Endometrial microvascular endothelial cells (primary cell): ENCODE data around the gene ARHGEF19. TPM values are rescaled to one million over a fixed set of nuclear protein-coding genes. Genes with fewer than 3 reads are reported as not detected.
"Not testable (repeated sequence)": the region's sequence is repeated elsewhere in the genome, so short reads cannot be mapped to it uniquely, and the experiment has no call there.

Source experiments
- in situ Hi-C: cut with HindIII; loops from 2 replicates; pipeline ENCODE4 v1.10.0; 2017; ENCODE audit warnings: low sequenced_read_pairs, low pct_unique_long_range_greater_than_20kb; ENCODE audit errors: inconsistent ontology term
- total RNA-seq: library from RNA; depleted of rRNA; stranded (reverse); fragments of >200 nt; gene quantifications from one replicate; pipeline ENCODE4 v1.2.3, GENCODE V29; 2015; ENCODE audit errors: inconsistent ontology term

Gene ARHGEF19
- total RNA-seq, 1 donor from 2014 or later, result 3.1 TPM

DNA sequence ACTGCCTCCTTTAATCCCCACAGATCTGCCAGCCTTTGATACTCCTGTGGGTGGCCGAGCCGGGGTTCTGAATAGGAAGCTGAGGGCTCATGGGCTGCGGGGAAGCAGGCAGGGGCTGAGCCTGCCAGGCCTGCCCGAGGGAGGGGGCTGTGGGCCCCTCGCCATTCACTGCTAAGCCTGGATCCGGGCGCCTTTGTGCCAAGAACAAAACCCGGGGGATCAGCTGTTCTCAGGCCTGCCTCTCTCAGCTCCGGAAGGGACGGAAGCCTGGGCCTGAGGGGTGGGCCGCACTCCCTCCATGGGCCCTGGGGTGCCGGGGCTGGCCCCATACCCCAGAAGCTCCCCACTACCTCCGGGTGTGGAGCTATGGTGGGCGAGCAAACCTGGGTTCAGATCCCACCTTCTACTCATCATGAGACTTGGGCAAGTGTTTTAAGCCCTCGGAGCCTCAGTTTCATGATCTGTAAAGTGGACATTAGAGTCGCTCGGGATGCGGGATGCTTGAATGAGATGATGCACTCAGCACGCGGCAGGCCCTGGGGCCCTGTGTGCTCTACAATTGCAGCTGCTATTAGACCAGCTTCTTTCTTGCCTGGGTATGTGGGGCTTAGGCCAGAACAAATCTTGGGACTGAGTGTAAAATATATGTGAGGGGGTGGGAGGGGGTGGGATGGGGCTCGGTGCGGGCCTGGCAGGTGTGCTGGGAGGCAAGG lies 37.4 kb downstream of the ARHGEF19 start:
- in situ Hi-C loops, result no loop called here

- in situ Hi-C loops, result no loop called here
Observed at GRCh38 chr1:16174261-16174868, 38.1 kb downstream of the ARHGEF19 start.

DNA sequence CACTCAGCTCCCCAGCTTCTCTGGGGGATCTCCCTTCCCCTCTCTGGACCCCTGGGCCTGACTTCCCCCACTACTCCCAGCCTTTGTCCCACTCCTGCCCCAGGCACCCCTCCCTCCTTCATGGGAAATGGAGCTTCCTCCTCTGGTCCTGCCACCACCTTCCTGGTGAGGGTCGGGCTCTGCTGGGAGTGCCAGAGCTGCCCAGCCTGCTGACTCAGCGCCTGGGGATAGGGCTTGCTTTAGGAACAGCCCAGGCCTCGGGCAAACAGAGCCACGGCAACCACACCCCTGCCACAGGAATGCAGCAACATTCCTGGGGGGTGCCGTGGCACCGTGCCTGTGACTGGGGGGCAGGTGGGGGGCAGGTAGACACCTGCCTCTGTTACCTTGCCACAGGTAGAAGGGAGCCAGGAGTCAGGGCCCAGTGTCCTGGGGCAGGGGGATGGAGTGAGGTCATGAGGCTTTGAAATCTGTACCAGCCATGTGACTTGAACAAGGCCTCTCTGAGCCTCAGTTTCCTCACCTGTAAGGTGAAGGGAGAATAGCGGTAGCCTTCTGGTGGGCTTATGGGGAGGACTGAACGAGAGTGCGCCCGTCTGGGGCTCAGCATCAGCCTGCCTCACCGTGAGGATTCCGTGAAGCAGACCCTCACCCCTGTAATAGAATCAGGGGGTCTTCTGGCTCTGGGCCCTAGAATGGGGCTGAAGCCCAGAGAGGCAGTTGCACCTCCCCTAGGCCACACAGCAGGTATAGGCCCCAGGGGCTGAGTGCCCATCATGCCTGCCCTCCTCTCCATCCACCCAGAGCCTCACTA lies 38.8 kb downstream of the ARHGEF19 start:
- in situ Hi-C loops, result no loop called here

DNA sequence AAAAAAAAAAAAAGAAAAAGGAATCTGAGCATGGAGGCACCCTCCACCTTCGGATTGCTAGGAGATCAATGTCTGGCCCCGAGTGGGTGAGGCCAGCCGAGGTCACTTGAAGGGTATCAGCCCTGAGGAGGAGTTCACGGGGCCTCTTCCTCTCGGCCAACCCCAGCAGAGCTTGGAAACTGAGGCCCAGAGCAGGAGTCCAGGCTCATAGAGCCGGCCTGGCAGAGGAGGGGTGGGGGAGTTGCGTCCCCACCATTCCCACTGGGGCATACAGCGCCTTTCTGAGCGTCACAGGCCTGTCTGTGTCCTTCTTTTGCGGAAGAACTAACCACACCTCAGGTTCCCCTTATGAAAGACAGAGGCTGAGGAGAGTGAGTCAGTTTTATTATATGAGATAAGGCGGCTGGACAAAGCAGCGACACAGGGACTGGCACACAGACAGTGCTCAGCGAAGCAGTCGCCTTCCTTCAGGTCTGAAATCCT lies 39.4 kb downstream of the ARHGEF19 start:
- in situ Hi-C loops, result no loop called here

DNA sequence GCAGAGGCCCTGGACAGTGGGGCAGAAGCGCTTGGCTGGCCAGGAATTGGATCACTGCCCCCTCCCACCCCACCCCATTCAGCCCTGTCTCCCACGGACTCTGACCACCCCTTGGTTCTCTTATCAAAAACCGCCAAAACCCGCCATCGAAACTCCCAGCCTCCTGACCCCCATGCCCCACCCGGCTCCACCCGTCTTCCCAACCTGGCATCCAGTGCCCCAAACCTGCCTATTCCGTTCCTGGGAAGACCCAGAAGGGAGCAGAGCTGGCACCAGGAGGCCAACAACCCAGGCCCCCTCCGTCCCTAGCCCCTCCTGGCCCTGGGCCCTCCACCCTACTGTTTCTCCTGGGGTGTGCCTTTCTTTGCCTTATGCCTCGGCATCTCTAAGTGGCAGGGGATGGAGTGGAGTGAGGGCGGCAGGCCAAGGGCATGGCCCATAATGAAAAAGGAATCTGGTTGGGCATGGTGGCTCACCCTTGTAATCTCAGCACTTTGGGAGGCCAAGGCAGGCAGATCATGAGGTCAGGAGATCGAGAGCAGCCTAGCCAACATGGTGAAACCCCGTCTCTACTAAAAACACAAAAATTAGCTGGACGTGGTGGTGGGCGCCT lies 40.1 kb downstream of the ARHGEF19 start:
- in situ Hi-C loops, result no loop called here

DNA sequence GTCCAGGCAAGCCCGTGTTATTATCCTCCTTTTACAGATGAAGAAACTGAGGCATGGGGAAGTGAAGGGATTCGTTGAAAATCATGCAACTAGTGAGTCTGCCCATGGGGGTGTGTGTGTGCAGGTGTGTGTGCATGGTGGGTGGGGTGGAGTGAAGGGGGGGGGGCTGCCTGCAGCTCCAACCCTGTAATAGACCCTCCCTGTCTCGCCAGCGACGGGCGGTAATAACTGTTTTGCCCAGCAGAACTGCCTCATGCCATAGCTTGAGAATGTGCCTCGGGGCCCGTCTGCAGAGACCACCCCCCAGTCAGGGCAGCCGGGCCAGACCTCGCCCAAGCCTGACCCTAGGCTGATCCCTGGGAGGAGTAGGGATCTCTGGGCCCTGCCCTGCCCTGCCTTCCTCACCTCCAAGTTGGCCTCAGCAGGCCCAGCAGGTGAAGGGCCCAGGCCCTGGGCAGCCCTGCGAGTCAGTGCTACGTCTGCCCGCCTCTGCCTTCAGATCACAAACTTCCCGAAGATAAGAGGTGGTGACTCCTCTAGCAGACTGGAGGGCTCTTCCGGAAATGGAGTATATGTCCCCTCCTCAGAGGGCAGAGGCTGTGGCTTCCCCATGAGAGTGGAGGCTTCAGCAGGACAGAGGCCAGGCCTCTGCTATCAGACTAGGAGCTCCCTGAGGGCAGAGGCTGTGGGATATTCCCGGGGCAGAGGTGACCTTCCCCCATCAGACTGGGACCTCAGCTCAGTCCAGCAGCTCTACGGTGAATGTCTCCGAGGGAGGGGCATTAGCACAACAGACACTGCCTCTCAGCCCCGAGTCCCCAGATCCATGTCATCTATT lies 40.9 kb downstream of the ARHGEF19 start:
- in situ Hi-C loops, result no loop called here

DNA sequence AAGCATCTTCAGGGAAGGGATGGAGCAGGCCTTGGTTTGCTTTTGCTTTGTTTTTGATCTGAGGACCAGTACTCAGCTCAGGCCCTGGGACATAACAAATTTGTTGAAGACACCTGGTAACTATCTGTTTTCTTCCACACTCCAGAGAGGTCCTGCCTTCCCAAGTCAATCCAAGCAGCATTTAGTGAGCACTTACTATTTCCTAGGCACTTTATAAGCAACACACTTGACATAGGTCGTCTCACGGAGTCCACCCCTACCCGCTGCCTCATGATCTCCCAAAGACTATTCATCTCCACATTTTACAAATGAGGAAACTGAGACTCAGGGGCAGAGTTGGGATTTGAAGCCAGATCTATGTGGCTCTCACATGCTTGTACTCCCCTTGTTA lies 42.2 kb downstream of the ARHGEF19 start:
- in situ Hi-C loops, result no loop called here

- in situ Hi-C loops, result no loop called here
Observed at GRCh38 chr1:16168622-16169360, 43.7 kb downstream of the ARHGEF19 start.

DNA sequence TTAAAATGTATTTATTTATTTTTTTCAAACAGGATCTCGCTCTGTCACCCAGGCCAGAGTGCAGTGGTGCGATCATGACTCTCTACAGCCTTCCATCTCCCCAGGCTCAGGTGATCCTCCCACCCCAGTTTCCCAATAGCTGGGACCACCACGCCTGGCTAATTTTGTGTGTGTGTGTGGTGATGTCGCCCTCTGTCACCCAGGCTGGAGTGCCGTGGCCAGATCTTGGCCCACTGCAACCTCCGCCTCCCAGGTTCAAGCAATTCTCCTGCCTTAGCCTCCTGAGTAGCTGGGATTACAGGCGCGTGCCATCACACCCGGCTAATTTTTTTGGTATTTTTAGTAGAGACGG lies 44.3 kb downstream of the ARHGEF19 start:
- in situ Hi-C loops, result not testable (repeated sequence)

- in situ Hi-C loops, result no loop called here
Observed at GRCh38 chr1:16167331-16168143, 44.9 kb downstream of the ARHGEF19 start.

- in situ Hi-C loops, result no loop called here
Observed at GRCh38 chr1:16166117-16166516, 46.3 kb downstream of the ARHGEF19 start.

GRCh38 chr1:16165548-16165947 lies 46.9 kb downstream of the ARHGEF19 start:
- in situ Hi-C loops, result no loop called here

- in situ Hi-C loops, result no loop called here
Observed at GRCh38 chr1:16165073-16165364, 47.4 kb downstream of the ARHGEF19 start.

DNA sequence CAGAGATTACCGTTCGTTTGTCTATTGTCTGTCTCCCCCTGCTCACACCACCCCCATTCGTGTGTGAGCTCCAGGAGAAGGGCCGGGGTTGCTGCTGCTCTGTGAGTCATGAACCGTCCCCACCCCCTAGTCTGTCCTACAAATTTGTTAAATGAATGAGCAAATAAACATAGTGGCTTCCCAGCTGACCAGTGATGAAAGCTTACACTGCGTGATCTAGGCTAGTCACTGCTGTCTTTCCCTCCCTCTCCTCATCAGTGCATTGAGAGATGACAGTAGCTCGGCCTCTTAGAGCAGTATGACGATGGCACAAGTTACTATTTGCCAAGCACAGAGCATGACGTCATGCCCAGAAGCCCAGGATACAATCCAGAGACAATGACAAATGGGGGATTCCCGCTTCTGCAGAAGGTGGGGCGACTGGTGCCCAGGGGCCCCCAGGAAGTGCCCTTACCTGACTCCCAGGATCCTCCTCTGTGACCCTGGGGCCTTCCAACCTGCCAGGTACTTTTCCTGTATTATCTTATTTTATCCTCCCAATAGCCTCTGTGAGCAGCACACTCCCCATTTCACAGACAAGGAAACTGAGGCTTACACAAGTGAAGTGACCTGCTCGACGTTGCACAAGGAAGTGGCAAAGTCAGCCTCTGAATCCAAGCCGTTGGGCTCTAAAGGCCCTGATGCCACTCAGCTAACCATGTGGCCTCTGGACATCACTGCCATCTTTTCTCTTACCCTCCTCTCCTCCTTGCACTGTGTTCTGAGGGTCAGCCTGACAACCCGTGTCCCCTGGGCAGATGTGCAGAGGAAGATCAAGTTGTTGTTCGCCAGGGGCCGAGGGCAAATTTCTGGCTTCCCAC lies 48.0 kb downstream of the ARHGEF19 start:
- in situ Hi-C loops, result no loop called here

- in situ Hi-C loops, result not testable (repeated sequence)
Observed at GRCh38 chr1:16163608-16164212, 48.7 kb downstream of the ARHGEF19 start.

DNA sequence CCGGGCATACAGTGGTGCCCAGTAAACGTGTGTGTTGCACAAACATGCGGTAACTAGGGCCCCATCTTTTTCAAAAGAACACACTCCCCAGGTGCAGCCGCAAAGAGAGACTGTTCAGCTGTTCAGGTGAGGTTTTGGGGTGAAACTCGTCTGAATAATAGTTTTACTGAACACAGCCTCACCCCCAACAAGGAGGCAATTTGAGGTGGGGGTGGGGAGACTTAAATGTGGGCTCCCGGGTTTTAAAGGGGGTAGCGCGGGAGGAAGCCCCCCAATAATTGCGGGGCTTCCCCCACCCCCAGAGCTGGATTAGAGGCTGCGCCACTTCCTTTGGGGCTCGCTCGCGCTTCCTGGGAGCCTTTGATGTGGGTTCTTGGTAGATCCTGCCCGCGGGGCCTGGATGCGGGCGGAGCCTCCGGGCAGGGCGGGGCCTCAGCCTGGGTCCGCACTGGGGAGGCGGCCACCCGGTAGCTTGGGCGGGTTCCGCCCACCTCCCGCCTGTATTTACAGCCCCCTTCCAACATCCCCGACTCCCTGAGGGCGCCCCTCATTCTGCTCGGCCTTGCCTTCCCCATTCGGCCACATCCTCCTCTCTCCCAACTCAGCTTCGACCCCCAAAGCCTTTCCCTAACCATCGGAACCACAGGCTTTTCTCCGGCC lies 50.2 kb downstream of the ARHGEF19 start:
- in situ Hi-C loops, result no loop called here
